Amniotic stem cell (primary cell): ENCODE results near the gene PAK1.
"Not testable (repeated sequence)": the region's sequence is repeated elsewhere in the genome, so short reads cannot be mapped to it uniquely, and the experiment has no call there.

Source experiments
- DNase-seq: peaks from one replicate; lab custom pipeline; 2025; lab: John Stamatoyannopoulos, UW

The PAK1 gene

DNA sequence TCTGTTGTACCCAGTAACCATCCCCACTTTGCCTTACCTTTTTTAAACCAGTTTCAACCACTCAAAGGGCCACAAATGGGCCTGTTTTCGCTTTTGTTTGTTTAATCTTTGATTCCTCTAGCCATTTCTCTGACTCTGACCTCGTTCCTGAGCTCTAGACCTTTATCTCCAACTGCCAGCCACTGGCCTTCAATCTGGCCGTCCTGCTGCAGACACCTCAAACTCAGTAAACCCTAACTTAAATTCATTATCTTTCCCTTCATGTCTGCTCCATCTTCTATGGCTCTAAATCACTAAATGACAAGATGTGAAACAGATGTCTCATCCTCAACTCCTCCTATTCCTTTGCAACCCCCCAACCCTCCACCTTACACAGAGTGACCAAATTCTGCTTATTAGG is 171.1 kb downstream of the PAK1 start:
- DNase-seq: no peak

DNA sequence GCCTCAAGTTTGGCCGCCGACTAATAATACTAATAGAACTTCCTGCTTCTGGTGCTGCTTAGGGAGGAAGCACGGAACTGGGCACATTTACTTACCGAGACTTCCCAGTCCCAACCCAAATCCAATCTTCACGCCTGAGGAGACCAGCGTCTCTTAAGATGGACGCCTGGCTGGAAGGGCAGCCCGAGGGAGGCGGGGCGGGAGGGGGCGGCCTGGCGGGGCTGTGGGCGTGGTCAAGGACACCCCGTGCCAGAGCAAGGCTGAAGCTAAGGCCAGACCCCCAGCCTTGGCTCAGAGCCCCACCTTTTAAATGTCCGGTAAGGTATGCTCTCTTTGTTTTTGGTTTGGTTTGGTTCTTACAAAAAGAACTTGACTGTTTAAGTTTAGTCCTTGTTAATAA is 172.4 kb downstream of the PAK1 start, which contains the start of gene GDPD4:
GDPD4 (minus strand) TSS at position 177 of the 400 bp plus-strand sequence. CDS start 16,549 bp downstream, outside the sequence.
- DNase-seq: no peak

DNA sequence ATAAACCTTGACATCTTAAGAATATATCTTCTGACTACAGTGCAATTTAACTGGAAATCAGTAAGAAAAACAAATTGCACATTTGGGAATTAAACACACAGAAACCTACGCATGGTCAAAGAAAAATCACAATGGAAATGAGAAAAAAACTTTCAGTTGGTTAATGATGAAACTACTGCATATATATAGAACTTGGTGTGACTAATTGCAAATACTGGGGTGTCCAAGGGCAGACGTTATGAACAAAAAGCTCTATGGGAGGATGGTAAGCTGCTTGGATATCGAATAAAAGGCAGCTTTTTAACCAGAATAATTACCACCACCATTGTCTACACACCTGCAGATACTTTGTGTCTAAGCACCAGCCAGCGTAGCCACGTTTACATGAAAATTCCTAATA is 173.2 kb downstream of the PAK1 start:
- DNase-seq: no peak

DNA sequence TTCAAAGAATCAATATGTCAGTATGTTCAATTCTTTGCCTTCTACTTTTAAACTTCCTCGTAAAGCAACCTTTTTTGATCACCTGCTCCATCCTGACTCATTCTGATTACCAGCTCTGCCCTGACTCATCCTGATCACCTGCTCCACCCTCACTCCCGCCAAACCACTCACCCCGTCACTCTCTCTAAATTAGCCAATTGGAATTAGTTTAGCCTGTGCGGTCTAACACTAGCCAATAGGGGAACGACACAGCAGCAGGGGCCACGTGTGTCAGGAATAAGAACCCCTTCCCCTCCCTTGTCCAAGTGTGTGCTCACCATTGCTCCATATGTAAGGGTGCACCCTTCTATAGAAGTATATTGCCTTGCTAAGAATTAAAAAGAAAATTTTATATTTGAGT is 173.9 kb downstream of the PAK1 start:
- DNase-seq: not testable (repeated sequence)

GRCh38 chr11:77299528-77299993 is 174.3 kb downstream of the PAK1 start:
- no peak for DNase-seq

GRCh38 chr11:77294040-77294439 is 179.9 kb downstream of the PAK1 start:
- no peak for DNase-seq

- no peak for DNase-seq
Measured at GRCh38 chr11:77289737-77290136, 184.2 kb downstream of the PAK1 start.

DNA sequence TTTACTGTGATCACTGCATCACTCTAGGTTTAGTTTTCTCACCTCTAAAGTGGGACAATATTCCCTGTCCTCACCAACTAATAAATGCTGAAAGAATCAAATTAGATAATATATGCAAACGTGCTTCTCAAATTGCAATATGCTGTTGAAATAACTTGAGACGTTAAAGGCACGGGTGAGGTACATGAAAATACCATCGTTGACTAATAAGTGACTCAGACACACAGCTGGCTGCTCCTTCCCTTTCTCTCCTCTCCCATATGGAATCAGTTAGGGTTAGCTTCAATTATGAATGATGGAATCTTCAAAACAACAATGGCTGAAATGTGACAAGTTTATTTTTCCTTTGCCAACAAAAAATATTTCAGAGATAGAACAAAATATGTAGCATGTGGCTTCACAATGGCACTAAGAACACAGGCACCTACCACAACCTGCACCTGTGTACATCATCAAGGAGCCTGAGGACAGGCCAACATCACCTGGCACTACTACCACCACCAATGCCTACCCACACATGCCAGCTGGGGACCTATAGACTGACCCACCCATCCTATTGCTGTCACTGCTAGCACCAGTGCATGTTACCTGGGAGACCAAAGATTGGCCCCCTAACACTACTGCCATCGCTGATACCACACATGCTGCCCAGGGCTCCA is 186.2 kb downstream of the PAK1 start:
- DNase-seq: peak; percentile 77

- no peak for DNase-seq
Measured at GRCh38 chr11:77287136-77287535, 186.8 kb downstream of the PAK1 start.

DNA sequence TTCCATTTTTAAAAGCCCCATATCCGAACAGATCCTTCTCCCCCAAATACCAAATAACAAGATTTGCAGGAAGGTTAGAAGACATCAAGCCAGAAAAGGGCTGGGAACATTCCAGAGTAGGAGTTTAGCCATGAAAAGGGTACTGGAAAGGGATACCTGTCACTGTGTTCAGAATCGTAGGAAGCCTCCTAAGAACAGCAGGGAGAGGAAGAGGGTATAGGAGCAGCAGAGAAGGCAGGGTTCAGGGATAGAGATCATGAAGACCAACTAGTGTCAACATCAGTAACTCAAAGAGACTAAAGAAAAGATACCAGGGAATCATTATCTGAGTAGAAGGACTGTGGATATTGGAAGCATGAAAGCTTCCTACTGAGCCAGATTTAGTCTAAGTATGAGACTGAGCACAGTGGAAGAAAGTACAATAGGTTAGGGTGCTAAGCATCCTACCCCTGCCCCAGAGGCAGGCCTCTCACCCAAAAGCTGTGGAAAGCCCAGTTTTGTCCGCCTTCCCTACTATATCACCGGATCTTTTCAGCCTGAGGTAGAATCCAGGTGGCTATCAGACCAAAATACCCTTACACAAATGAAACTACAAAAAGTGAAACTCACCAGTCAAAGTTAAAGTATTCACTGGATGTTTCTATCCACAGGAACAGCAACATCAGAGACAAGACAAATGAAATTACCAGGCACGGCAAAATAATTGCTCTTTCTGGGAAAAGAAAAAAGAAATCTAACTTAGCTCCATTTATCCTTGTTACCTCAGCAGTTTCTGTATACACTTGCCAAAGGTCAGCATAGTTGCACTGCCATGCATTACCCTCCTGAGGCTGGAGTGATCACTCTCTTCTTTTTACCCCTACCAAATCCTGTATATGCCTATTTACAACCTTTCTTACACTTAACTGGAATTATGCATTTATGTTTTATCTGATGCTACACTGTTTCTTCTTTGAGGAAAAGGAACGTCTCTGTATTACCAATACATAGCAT is 189.1 kb downstream of the PAK1 start:
- no peak for DNase-seq

- DNase-seq: no peak
Measured at GRCh38 chr11:77283101-77283500, 190.8 kb downstream of the PAK1 start.

- no peak for DNase-seq
Measured at GRCh38 chr11:77278595-77279506, 195.0 kb downstream of the PAK1 start.

- no peak for DNase-seq
Measured at GRCh38 chr11:77276271-77276670, 197.6 kb downstream of the PAK1 start.
